Breast epithelium (tissue), 4 donors: ENCODE data around the gene LDLRAD4. TPM values are rescaled to one million over a fixed set of nuclear protein-coding genes. Genes with fewer than 3 reads are reported as not detected.

Source experiments
- DNase-seq, 2 donors: peaks; one replicate each; pipeline ENCODE4 v3.0.0-alpha.2; 2019; ENCODE audit warnings: low spot score in 2 of 2
- H3K27ac ChIP-seq, 2 donors: fragments of 200-600 bp; sonication (generic) in 1 of 2; one replicate each; pipeline ENCODE4 v1.5.1; 2016 to 2019; ENCODE audit warnings: mild to moderate bottlenecking in 1 of 2
- H3K27me3 ChIP-seq, 2 donors: fragments of 200-600 bp; sonication (generic) in 1 of 2; one replicate each; pipeline versions ENCODE4 v1.5.1 to v1.6.0; 2017 to 2019; ENCODE audit warnings: control low read depth in 1 of 2, mild to moderate bottlenecking in 1 of 2
- H3K36me3 ChIP-seq: fragments of 200-600 bp; one replicate; pipeline ENCODE4 v1.5.1; 2019
- H3K4me1 ChIP-seq, 2 donors: fragments of 200-600 bp; sonication (generic); one replicate each; pipeline ENCODE4 v1.5.1; 2016 to 2019; ENCODE audit warnings: control low read depth in 1 of 2
- H3K4me3 ChIP-seq, 3 donors: fragments of 200-600 bp; sonication (generic); 1 replicate in 2 of 3; 2 replicates in 1 of 3; pipeline ENCODE4 v1.5.1; 2016 to 2019; ENCODE audit warnings: mild to moderate bottlenecking in 3 of 3, moderate library complexity in 2 of 3
- H3K9me3 ChIP-seq, 2 donors: fragments of 200-600 bp; sonication (generic) in 1 of 2; one replicate each; pipeline ENCODE4 v1.5.1; 2016 to 2019; ENCODE audit warnings: control low read depth in 1 of 2
- CTCF ChIP-seq, 3 donors: fragments of 450-650 bp; IDR thresholded peaks; one replicate each; pipeline ENCODE4 v1.5.1; 2016 to 2017; ENCODE audit warnings: antibody characterized with exemption in 3 of 3, mild to moderate bottlenecking in 3 of 3, moderate library complexity in 3 of 3
- POLR2A ChIP-seq: fragments of 450-650 bp; IDR thresholded peaks from one replicate; pipeline ENCODE4 v1.6.1; 2016; ENCODE audit warnings: antibody characterized with exemption, mild to moderate bottlenecking, moderate library complexity
- POLR2AphosphoS5 ChIP-seq, 3 donors: sonication (generic); formaldehyde crosslinking; IDR thresholded peaks; one replicate each; pipeline ENCODE4 v1.6.1; 2017; ENCODE audit warnings: antibody characterized with exemption in 3 of 3
- intact Hi-C: fragments of 100-400 bp; cut with DNase I; formaldehyde crosslinking; loops from one replicate; pipeline ENCODE4 v1.15.1; 2023; ENCODE audit warnings: low total_unique reads
- total RNA-seq, 3 donors: library from RNA; depleted of rRNA; stranded (reverse); fragments of >200 nt; gene quantifications; one replicate each; pipeline ENCODE4 v1.1.0, GENCODE V29; 2016

The LDLRAD4 gene
- total RNA-seq, 3 donors from 2014 or later: 28.5 to 94.3 (median 42.9) TPM

GRCh38 chr18:13265008-13265910, 46.7 kb downstream of the LDLRAD4 start:
- TF ChIP-seq POLR2A (no peak), CTCF (IDR thresholded peaks at IDR 0.05) (no peak), POLR2AphosphoS5 (IDR thresholded peaks at IDR 0.05) (no peak)
- H3K4me1 ChIP-seq: peaks cover 13 to 46% of the 10 kb centered on the region in 2 donors
- intact Hi-C loops: no loop called here

GRCh38 chr18:13265911-13266217, 47.3 kb downstream of the LDLRAD4 start:
- no peaks in the 10 kb centered on the region for H3K27me3 ChIP-seq
- H3K36me3 ChIP-seq: no peaks in the 10 kb centered on the region
- DNase-seq: no peak
- intact Hi-C loops: no loop called here
- no peak for TF ChIP-seq POLR2A
- no peak for TF ChIP-seq POLR2AphosphoS5 (IDR thresholded peaks at IDR 0.05)
- no peak for TF ChIP-seq CTCF (IDR thresholded peaks at IDR 0.05)
- peaks cover 13 to 43% of the 10 kb centered on the region in 2 donors for H3K4me1 ChIP-seq
- no peaks in the 10 kb centered on the region for H3K9me3 ChIP-seq
- peak overlapping the region in 2 of 3 donors; percentile 38 to 59 for H3K4me3 ChIP-seq
- peak overlapping the region; percentile 92 to 94 for H3K27ac ChIP-seq

More at GRCh38 chr18:13265008-13265910, 46.7 kb downstream of the LDLRAD4 start:
- Histone ChIP-seq H3K9me3 (no peaks in the 10 kb centered on the region), H3K27me3 (no peaks in the 10 kb centered on the region), H3K27ac (peak overlapping the region; percentile 92 to 94), H3K36me3 (no peaks in the 10 kb centered on the region), H3K4me3 (no peak overlapping the region)
- DNase-seq: peak in 1 of 2 donors; percentile 13

GRCh38 chr18:13266218-13267100, 47.9 kb downstream of the LDLRAD4 start:
- peak; percentile 60 to 71 for DNase-seq
- peak overlapping the region; percentile 92 to 94 for H3K27ac ChIP-seq
- H3K27me3 ChIP-seq: no peaks in the 10 kb centered on the region
- TF ChIP-seq CTCF (IDR thresholded peaks at IDR 0.05) (no peak), POLR2A (no peak), POLR2AphosphoS5 (IDR thresholded peaks at IDR 0.05) (no peak)
- H3K4me1 ChIP-seq: peaks cover 13 to 38% of the 10 kb centered on the region in 2 donors
- peak overlapping the region; percentile 8 to 59 (median 38) for H3K4me3 ChIP-seq
- no peaks in the 10 kb centered on the region for H3K9me3 ChIP-seq
- intact Hi-C loops: no loop called here
- no peaks in the 10 kb centered on the region for H3K36me3 ChIP-seq

DNA sequence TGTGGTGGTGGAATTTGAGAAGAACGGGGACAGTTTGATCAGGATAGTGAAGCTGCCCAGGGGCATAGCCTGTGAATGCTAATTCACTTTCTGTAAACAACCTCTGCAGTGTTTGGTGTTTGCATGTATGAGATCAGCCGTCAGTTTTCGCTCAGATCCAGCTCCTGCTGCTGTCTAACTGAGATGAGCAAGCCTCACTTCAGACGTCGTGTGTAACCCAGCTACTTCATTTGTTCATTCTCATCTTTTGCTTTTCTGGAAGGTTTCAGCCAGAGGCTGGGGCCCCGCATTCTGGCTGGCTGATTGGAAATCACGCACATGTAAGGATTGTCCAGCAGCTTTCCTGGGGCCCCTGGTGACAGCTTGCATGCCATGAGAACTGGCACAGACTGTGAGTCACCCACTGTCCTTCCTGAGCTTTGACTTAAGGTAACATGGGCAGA, 48.9 kb downstream of the LDLRAD4 start:
- no peaks in the 10 kb centered on the region for H3K9me3 ChIP-seq
- no peaks in the 10 kb centered on the region for H3K27me3 ChIP-seq
- no peaks in the 10 kb centered on the region for H3K36me3 ChIP-seq
- H3K4me3 ChIP-seq: no peak overlapping the region
- no peak for DNase-seq
- no peak for TF ChIP-seq CTCF (IDR thresholded peaks at IDR 0.05)
- no peak for TF ChIP-seq POLR2A
- no peak for TF ChIP-seq POLR2AphosphoS5 (IDR thresholded peaks at IDR 0.05)
- H3K27ac ChIP-seq: peak overlapping the region; percentile 92 to 94
- H3K4me1 ChIP-seq: peaks cover 13 to 35% of the 10 kb centered on the region in 2 donors
- intact Hi-C loops: no loop called here
